A549 (cell line): ENCODE data around the gene PDCD1. TPM values are rescaled to one million over a fixed set of nuclear protein-coding genes. Genes with fewer than 3 reads are reported as not detected.
A peak's percentile ranks its signal among the peaks of the same experiment; 100 is the strongest.
"Not testable (repeated sequence)": the region's sequence is repeated elsewhere in the genome, so short reads cannot be mapped to it uniquely, and the experiment has no call there.

Experiments used
- ATAC-seq, 2 experiments: fragments of 200-7000 bp in 1 of 2; fragments of >200 bp in 1 of 2; cut with Nextera tagmentation in 1 of 2; cut with Tn5 transposase in 1 of 2; 3 replicates each; pipeline versions ENCODE4 v1.8.0 to v1.9.1; 2018 to 2020; ENCODE audit warnings: mild to moderate bottlenecking in 1 of 2, moderate library complexity in 1 of 2
- CTCF ChIA-PET: fragments of 300-600 bp; sonication (Branson Sonifier 250); formaldehyde crosslinking; extraction: SDS; loops from one replicate; lab custom pipeline; 2021; ENCODE audit warnings: antibody characterized with exemption, inconsistent platforms; lab: Yijun Ruan, JAX
- POLR2A ChIA-PET: fragments of 350-600 bp; formaldehyde crosslinking; extraction: SDS; loops from one replicate; lab custom pipeline; 2021; ENCODE audit warnings: antibody characterized with exemption, inconsistent platforms; lab: Yijun Ruan, JAX
- DNase-seq, 2 experiments: peaks; one replicate each; pipeline versions ENCODE4 v3.0.0 to v3.0.0-alpha.2; 2011 to 2016; ENCODE audit warnings: low read depth in 1 of 2, low spot score in 1 of 2
- FAIRE-seq: peaks from 2 replicates; lab custom pipeline; 2011; peaks lifted over from hg19 to GRCh38; lab: Jason Lieb, UNC
- H3K27ac ChIP-seq, 2 experiments: fragments of >200 bp; sonication (Bioruptor Twin); formaldehyde crosslinking; 3 replicates each; pipeline ENCODE4 v1.5.1; 2016 to 2017
- H3K4me1 ChIP-seq: fragments of >200 bp; sonication (Bioruptor Twin); formaldehyde crosslinking; 3 replicates; pipeline ENCODE4 v1.6.1; 2016
- H3K4me2 ChIP-seq: fragments of >200 bp; sonication (Bioruptor Twin); formaldehyde crosslinking; 3 replicates; pipeline ENCODE4 v1.6.1; 2016
- H3K4me3 ChIP-seq: fragments of >200 bp; sonication (Bioruptor Twin); formaldehyde crosslinking; 3 replicates; pipeline ENCODE4 v1.5.1; 2016
- H3K9me3 ChIP-seq: fragments of >200 bp; sonication (Bioruptor Twin); formaldehyde crosslinking; 3 replicates; pipeline ENCODE4 v1.6.1; 2016
- CBX8 ChIP-seq: fragments of 200-600 bp; sonication (generic); IDR thresholded peaks from 2 replicates; pipeline ENCODE4 v1.6.1; 2016
- CHD4 ChIP-seq: fragments of 200-600 bp; sonication (generic); IDR thresholded peaks from 2 replicates; pipeline ENCODE4 v1.6.1; 2016; ENCODE audit warnings: antibody characterized with exemption, mild to moderate bottlenecking, borderline replicate concordance
- EP300 ChIP-seq, 2 experiments: fragments of >200 bp; sonication (Bioruptor Twin); formaldehyde crosslinking; IDR thresholded peaks; 2 replicates in 1 of 2; 3 replicates in 1 of 2; pipeline ENCODE4 v1.6.1; 2016 to 2017
- FOXS1 ChIP-seq: fragments of 250-450 bp; sonication (Bioruptor Pico); IDR thresholded peaks from 2 replicates; pipeline ENCODE4 v1.5.0; 2020; ENCODE audit warnings: mild to moderate bottlenecking, moderate library complexity
- GATA3 ChIP-seq: IDR thresholded peaks from 2 replicates; pipeline ENCODE4 v1.6.1; 2012; ENCODE audit warnings: borderline replicate concordance
- HDAC2 ChIP-seq: fragments of 200-600 bp; sonication (generic); IDR thresholded peaks from 2 replicates; pipeline ENCODE4 v1.6.1; 2016
- HOXB5 ChIP-seq: fragments of 250-450 bp; sonication (Bioruptor Pico); IDR thresholded peaks from 2 replicates; pipeline ENCODE4 v1.5.0; 2020; ENCODE audit warnings: mild to moderate bottlenecking, moderate library complexity
- JUNB ChIP-seq: fragments of >200 bp; sonication (Bioruptor Twin); formaldehyde crosslinking; IDR thresholded peaks from 2 replicates; pipeline ENCODE4 v1.6.1; 2016
- MAFK ChIP-seq: fragments of 450-650 bp; IDR thresholded peaks from 2 replicates; pipeline ENCODE4 v1.6.1; 2014; ENCODE audit not compliant: partially characterized antibody
- NFE2L2 ChIP-seq: fragments of 150-350 bp; conservative IDR thresholded peaks from 2 replicates; pipeline ENCODE4 v1.6.1; 2014; ENCODE audit warnings: low read length
- NR3C1 ChIP-seq: fragments of >200 bp; sonication (Bioruptor Twin); formaldehyde crosslinking; IDR thresholded peaks from 3 replicates; pipeline ENCODE4 v1.6.1; 2017
- POLR2AphosphoS2 ChIP-seq: conservative IDR thresholded peaks from 2 replicates; pipeline ENCODE4 v1.6.1; 2012; ENCODE audit warnings: low read length, improper control_type of control experiment, inconsistent platforms
- RAD21 ChIP-seq, 2 experiments: fragments of >200 bp in 1 of 2; sonication (Bioruptor Twin) in 1 of 2; formaldehyde crosslinking in 1 of 2; IDR thresholded peaks in 1 of 2; conservative IDR thresholded peaks in 1 of 2; 2 replicates in 1 of 2; 3 replicates in 1 of 2; pipeline ENCODE4 v1.6.1; 2012 to 2018; ENCODE audit warnings: inconsistent platforms in 1 of 2
- RCOR1 ChIP-seq: fragments of 150-350 bp; IDR thresholded peaks from 2 replicates; pipeline ENCODE4 v1.6.1; 2014; ENCODE audit warnings: antibody characterized with exemption, low read length, low read depth
- RNF2 ChIP-seq: fragments of 200-600 bp; sonication (generic); IDR thresholded peaks from 2 replicates; pipeline ENCODE4 v1.6.1; 2016; ENCODE audit warnings: low read depth, mild to moderate bottlenecking, antibody characterized with exemption, moderate library complexity, borderline replicate concordance
- TP53 ChIP-seq: fragments of 250-450 bp; sonication (Bioruptor Pico); IDR thresholded peaks from 2 replicates; pipeline ENCODE4 v1.5.0; 2021; ENCODE audit warnings: mild to moderate bottlenecking, moderate library complexity
- WGBS: methylation state at CpG from one replicate; pipeline ENCODE4 v1.1.6; 2017; ENCODE audit errors: missing lambda C conversion rate; 5-methylcytosine and 5-hydroxymethylcytosine counted together
- polyA plus RNA-seq, 4 experiments: library from polyadenylated mRNA; depleted of rRNA in 3 of 4; stranded (reverse); fragments of >200 nt; fragmentation: RNase III in 1 of 4; extraction: RNeasy Plus Mini Kit Qiagen cat#74134 plus additional on column Dnase treatment in 1 of 4; gene quantifications; 2 replicates in 3 of 4; 3 replicates in 1 of 4; pipeline ENCODE4 v1.2.3, GENCODE V29; 2011 to 2017
- TF ChIP-seq, protein P1 (sequence below): fragments of 450-650 bp; IDR thresholded peaks from 2 replicates; pipeline ENCODE4 v1.6.1; 2014; ENCODE audit warnings: antibody characterized with exemption
- TF ChIP-seq, protein P2 (sequence below): fragments of 250-450 bp; sonication (Bioruptor Pico); IDR thresholded peaks from 2 replicates; pipeline ENCODE4 v1.5.0; 2021; ENCODE audit warnings: mild to moderate bottlenecking, moderate library complexity, borderline replicate concordance
- TF ChIP-seq, protein P3 (sequence below): IDR thresholded peaks from 2 replicates; pipeline ENCODE4 v1.6.1; 2012; ENCODE audit warnings: low read depth, borderline replicate concordance
- TF ChIP-seq, protein P4 (sequence below): IDR thresholded peaks from 2 replicates; pipeline ENCODE4 v1.6.1; 2012

Gene PDCD1
- polyA plus RNA-seq, 2 of the 4 experiments (the other 2 are of a cell fraction) = not detected

DNA sequence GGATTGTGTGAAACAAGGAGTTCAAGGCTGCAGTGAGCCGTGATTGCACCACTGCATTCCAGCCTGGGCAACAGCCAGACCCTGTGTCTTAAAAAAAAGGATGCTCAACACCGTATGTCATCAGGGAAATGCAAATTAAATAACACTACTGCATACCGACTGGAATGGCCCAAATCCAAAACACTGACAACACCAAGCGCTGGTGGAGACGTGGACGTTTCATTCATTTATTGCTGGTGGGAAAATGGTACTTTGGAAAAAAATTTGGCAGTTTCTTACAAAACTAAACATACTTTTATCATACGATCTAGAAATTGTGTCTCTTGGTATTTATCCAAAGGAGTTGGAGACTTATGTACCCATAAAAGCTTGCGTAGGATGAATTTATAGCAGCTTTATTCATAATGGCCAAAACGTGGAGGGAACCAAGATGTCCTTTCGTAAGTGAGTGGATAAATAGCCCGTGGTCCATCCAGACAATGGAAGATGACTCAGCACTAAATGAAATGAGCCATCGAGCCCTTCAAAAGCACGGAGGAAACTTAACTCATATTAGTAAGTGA lies 25.5 kb downstream of the PDCD1 start:
- CTCF ChIA-PET = no interaction called here
- ATAC-seq (no peak), FAIRE-seq (no peak)
- no peak overlapping the region for H3K27ac ChIP-seq
- peak; percentile 91 for TF ChIP-seq MAFK
- peak; percentile 90 for TF ChIP-seq NFE2L2
- TF ChIP-seq JUNB = no peak
- TF ChIP-seq, all 56 proteins: peak for 2
- POLR2A ChIA-PET = no interaction called here
- DNase-seq = no peak
- no peak overlapping the region for H3K4me2 ChIP-seq
- 73% methylated on average over 13 of the region's 13 CpGs for WGBS
- peaks cover under 1% of the 10 kb centered on the region; the same call in 1 of the 3 replicates for H3K9me3 ChIP-seq
- no peak overlapping the region for H3K4me3 ChIP-seq
- H3K4me1 ChIP-seq = 0 out of 3 replicates have a peak, but pooled peaks cover 3% of the 10 kb centered on the region

DNA sequence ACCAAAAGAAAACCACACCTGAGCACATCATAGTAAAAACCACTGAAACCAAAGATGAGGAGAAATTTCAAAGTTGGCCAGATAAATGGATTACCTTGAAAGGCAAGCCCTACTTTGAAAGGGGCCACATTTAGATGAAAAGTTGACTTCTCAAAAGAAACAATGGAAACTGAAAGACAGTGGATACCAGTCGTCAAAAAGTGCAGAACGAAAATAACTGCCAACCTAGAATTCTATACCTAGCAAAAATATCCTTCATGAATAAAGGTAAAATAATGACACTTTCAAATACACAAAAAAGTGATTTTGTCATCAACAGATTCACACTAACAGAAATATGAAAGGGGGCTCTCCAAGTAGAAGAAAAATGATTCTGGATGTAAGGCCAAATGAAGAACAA lies 31.3 kb downstream of the PDCD1 start:
- FAIRE-seq (no peak), ATAC-seq (no peak), DNase-seq (no peak)
- Histone ChIP-seq H3K27ac (no peak overlapping the region), H3K4me3 (no peak overlapping the region), H3K4me2 (no peak overlapping the region), H3K9me3 (peaks cover 24% of the 10 kb centered on the region), H3K4me1 (no peaks in the 10 kb centered on the region)
- TF ChIP-seq, protein P1, sequence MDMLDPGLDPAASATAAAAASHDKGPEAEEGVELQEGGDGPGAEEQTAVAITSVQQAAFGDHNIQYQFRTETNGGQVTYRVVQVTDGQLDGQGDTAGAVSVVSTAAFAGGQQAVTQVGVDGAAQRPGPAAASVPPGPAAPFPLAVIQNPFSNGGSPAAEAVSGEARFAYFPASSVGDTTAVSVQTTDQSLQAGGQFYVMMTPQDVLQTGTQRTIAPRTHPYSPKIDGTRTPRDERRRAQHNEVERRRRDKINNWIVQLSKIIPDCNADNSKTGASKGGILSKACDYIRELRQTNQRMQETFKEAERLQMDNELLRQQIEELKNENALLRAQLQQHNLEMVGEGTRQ = no peak
- TF ChIP-seq GATA3 (no peak), HDAC2 (no peak), POLR2AphosphoS2 (no peak), RAD21 (conservative IDR thresholded peaks at IDR 0.05 in 1 of 2, IDR thresholded peaks at IDR 0.05 in 1 of 2) (no peak), RNF2 (no peak)
- ChIA-PET CTCF (interaction anchor here (0.7 kb wide), 1 partner anchor 123 kb away, joined by 4 read pairs; no protein-coding TSS in a partner anchor), POLR2A (no interaction called here)
- WGBS = 1% methylated on average over 2 of the region's 2 CpGs

DNA sequence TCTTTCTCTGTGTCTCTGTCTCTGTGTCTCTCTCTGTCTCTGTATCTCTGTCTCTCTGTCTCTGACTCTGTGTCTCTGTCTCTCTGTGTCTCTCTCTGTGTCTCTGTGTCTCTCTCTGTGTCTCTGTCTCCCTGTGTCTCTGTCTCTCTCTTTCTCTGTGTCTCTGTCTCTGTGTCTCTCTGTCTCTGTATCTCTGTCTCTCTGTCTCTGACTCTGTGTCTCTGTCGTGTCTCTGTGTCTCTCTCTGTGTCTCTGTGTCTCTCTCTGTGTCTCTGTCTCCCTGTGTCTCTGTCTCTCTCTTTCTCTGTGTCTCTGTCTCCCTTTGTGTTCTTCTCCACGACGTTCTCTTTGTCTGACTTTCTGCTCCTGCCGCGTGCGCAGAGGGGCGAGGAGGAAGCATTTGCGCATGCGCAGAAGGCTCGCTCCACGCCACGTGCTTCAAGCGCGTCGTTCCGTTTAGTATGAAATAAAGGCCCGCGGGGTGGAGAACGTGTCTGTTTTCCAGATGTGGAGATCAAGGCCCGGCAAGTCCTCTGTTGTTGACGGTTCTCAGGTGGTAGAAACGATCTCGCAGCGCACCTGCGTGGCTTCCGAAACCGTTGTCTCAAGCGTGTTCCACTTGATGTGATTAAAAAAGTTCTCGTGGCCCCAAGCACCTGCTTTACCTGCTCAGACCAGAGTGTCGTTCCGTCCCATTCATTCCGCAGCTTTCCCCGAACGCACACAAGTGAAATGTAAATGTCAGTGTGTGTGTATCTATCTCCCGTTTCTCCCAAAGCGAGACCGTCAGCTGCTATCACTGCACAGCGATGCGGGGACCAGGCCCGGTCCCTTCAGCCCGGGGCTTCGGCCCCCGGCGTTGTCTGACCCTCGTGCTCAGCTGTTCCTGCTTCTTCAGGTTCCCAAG lies 34.9 kb downstream of the PDCD1 start:
- H3K4me3 ChIP-seq, POLR2A ChIA-PET, H3K27ac ChIP-seq, DNase-seq, H3K4me2 ChIP-seq, FAIRE-seq, H3K4me1 ChIP-seq: not testable (repeated sequence)
- ATAC-seq = peak; percentile 50 to 66
- WGBS = 75% methylated on average over 45 of the region's 45 CpGs
- H3K9me3 ChIP-seq = peaks cover 24% of the 10 kb centered on the region
- peak; percentile 71; the same call in 1 of the 2 replicates for TF ChIP-seq CHD4
- CTCF ChIA-PET = interaction anchor here (0.6 kb wide), 2 partner anchors 30 to 45 kb away, joined by 4 read pairs; no protein-coding TSS in a partner anchor

DNA sequence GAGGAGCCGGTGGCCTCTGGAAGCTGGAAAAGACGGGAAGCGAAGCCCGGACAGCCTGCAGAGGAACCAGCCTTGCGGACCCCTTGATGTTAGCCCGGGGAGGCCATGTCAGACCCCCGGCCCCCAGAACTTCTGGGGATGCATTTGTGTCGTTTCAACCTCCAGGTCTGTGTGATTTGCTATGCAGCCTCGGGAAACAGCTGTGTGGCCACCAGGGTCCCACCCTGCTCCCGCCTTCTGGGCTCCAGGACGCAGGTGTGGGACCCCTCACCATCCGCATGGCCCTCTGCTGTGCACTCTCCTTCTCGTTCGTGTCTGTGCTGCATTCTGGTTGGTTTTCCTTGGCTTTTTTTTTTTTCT lies 36.5 kb downstream of the PDCD1 start:
- FAIRE-seq (no peak), ATAC-seq (no peak), DNase-seq (no peak)
- ChIA-PET CTCF (no interaction called here), POLR2A (no interaction called here)
- Histone ChIP-seq H3K4me2 (no peak overlapping the region), H3K27ac (no peak overlapping the region), H3K4me1 (no peaks in the 10 kb centered on the region), H3K4me3 (no peak overlapping the region), H3K9me3 (peaks cover 14% of the 10 kb centered on the region)
- WGBS = 57% methylated on average over 14 of the region's 14 CpGs
- no peak for TF ChIP-seq EP300 (IDR thresholded peaks at IDR 0.05)
- TF ChIP-seq, protein P2, sequence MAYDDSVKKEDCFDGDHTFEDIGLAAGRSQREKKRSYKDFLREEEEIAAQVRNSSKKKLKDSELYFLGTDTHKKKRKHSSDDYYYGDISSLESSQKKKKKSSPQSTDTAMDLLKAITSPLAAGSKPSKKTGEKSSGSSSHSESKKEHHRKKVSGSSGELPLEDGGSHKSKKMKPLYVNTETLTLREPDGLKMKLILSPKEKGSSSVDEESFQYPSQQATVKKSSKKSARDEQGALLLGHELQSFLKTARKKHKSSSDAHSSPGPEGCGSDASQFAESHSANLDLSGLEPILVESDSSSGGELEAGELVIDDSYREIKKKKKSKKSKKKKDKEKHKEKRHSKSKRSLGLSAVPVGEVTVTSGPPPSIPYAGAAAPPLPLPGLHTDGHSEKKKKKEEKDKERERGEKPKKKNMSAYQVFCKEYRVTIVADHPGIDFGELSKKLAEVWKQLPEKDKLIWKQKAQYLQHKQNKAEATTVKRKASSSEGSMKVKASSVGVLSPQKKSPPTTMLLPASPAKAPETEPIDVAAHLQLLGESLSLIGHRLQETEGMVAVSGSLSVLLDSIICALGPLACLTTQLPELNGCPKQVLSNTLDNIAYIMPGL (CRISPR knock-in tag) = no peak
- TF ChIP-seq, protein P3, sequence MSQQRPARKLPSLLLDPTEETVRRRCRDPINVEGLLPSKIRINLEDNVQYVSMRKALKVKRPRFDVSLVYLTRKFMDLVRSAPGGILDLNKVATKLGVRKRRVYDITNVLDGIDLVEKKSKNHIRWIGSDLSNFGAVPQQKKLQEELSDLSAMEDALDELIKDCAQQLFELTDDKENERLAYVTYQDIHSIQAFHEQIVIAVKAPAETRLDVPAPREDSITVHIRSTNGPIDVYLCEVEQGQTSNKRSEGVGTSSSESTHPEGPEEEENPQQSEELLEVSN = no peak
- TF ChIP-seq RAD21 (conservative IDR thresholded peaks at IDR 0.05 in 1 of 2, IDR thresholded peaks at IDR 0.05 in 1 of 2) = no peak
- TF ChIP-seq, protein P1 = no peak
- TF ChIP-seq, protein P4, sequence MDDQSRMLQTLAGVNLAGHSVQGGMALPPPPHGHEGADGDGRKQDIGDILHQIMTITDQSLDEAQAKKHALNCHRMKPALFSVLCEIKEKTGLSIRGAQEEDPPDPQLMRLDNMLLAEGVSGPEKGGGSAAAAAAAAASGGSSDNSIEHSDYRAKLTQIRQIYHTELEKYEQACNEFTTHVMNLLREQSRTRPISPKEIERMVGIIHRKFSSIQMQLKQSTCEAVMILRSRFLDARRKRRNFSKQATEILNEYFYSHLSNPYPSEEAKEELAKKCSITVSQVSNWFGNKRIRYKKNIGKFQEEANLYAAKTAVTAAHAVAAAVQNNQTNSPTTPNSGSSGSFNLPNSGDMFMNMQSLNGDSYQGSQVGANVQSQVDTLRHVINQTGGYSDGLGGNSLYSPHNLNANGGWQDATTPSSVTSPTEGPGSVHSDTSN = no peak
- no peak for TF ChIP-seq HOXB5 (CRISPR knock-in tag)
- no peak for TF ChIP-seq POLR2AphosphoS2
- no peak for TF ChIP-seq JUNB
- TF ChIP-seq NR3C1 = no peak
- TF ChIP-seq RCOR1 = no peak
- no peak for TF ChIP-seq CHD4
- TF ChIP-seq FOXS1 (CRISPR knock-in tag) = no peak
- no peak for TF ChIP-seq TP53 (CRISPR knock-in tag)
- TF ChIP-seq CBX8 = no peak
